Endothelial cell of umbilical vein (primary cell): ENCODE measurements around the gene SCTR. TPM values are rescaled to one million over a fixed set of nuclear protein-coding genes. Genes with fewer than 3 reads are reported as not detected.

Source experiments
- BruUV-seq: library from RNA; stranded (reverse); fragments of 400-500 nt; replicated peaks from 2 replicates; lab custom pipeline; 2021; lab: Mats Ljungman, UMichigan
- CTCF ChIA-PET: fragments of 300-600, 350-600 bp; sonication (Branson Sonifier 250); formaldehyde crosslinking; loops from one replicate; lab custom pipeline; 2021; ENCODE audit warnings: antibody characterized with exemption, inconsistent platforms; lab: Charles Lee
- POLR2A ChIA-PET: fragments of 300-600, 350-600 bp; sonication (Branson Sonifier 250); formaldehyde crosslinking; loops from one replicate; lab custom pipeline; 2021; ENCODE audit warnings: antibody characterized with exemption, inconsistent platforms; lab: Charles Lee
- DNase-seq: peaks from one replicate; pipeline ENCODE4 v3.0.0-alpha.2; 2011; ENCODE audit warnings: low read depth, low spot score
- FAIRE-seq: peaks from 2 replicates; lab custom pipeline; 2011; peaks lifted over from hg19 to GRCh38; lab: Jason Lieb, UNC
- H2AFZ ChIP-seq: 2 replicates; pipeline ENCODE4 v1.6.0; 2012; ENCODE audit warnings: low read depth, low read length, control low read depth, inconsistent platforms
- H3K27ac ChIP-seq: 2 replicates; pipeline ENCODE4 v1.5.1; 2011; ENCODE audit warnings: low read depth, mild to moderate bottlenecking, control low read depth, low read length, moderate library complexity; ENCODE audit not compliant: insufficient read depth
- H3K27me3 ChIP-seq, 2 experiments: 2 replicates each; pipeline versions ENCODE4 v1.6.0 to v1.6.1; 2011; ENCODE audit warnings: low read length in 2 of 2, mixed read lengths in 1 of 2; ENCODE audit not compliant: control insufficient read depth in 2 of 2, insufficient read depth in 2 of 2
- H3K36me3 ChIP-seq, 2 experiments: 2 replicates in 1 of 2; 3 replicates in 1 of 2; pipeline ENCODE4 v1.5.1; 2011; ENCODE audit warnings: low read length in 2 of 2, mild to moderate bottlenecking in 1 of 2, moderate library complexity in 1 of 2; ENCODE audit not compliant: control insufficient read depth in 2 of 2, insufficient read depth in 2 of 2; ENCODE audit errors: extremely low read depth in 1 of 2
- H3K4me1 ChIP-seq: 3 replicates; pipeline ENCODE4 v1.5.1; 2011; ENCODE audit warnings: mild to moderate bottlenecking, low read length; ENCODE audit not compliant: control insufficient read depth, insufficient read depth; ENCODE audit errors: extremely low read depth
- H3K4me2 ChIP-seq: 2 replicates; pipeline ENCODE4 v1.6.1; 2011; ENCODE audit warnings: low read length, control low read depth, mixed read lengths; ENCODE audit not compliant: insufficient read depth
- H3K4me3 ChIP-seq, 3 experiments: fragments of 200-600 bp in 1 of 3; sonication (generic), shearing (Covaris generic) in 1 of 3; replicated peaks in 1 of 3; 2 replicates each; pipeline ENCODE4 v1.5.1; 2011 to 2016; ENCODE audit warnings: control low read depth in 3 of 3, low read length in 3 of 3, mild to moderate bottlenecking in 2 of 3, inconsistent platforms in 1 of 3, low read depth in 1 of 3, moderate library complexity in 1 of 3; ENCODE audit not compliant: insufficient read depth in 1 of 3
- H3K79me2 ChIP-seq: 2 replicates; pipeline ENCODE4 v1.6.0; 2012; ENCODE audit warnings: low read length, inconsistent platforms; ENCODE audit not compliant: control insufficient read depth, insufficient read depth
- H3K9ac ChIP-seq: replicated peaks from 2 replicates; pipeline ENCODE3; 2011; ENCODE audit warnings: low read length, control low read depth; ENCODE audit not compliant: insufficient read depth; ENCODE audit errors: extremely low read depth
- H3K9me1 ChIP-seq: replicated peaks from 3 replicates; pipeline ENCODE4 v1.6.0; 2011; ENCODE audit warnings: mild to moderate bottlenecking, low read length; ENCODE audit not compliant: control insufficient read depth, insufficient read depth; ENCODE audit errors: extremely low read depth
- H3K9me3 ChIP-seq: replicated peaks from 2 replicates; pipeline ENCODE4 v1.5.1; 2012; ENCODE audit warnings: low read length, inconsistent platforms; ENCODE audit not compliant: control insufficient read depth, insufficient read depth
- H4K20me1 ChIP-seq: replicated peaks from 2 replicates; pipeline ENCODE3; 2011; ENCODE audit warnings: mild to moderate bottlenecking, low read length; ENCODE audit not compliant: control insufficient read depth, insufficient read depth; ENCODE audit errors: extremely low read depth
- EZH2 ChIP-seq: IDR thresholded peaks from 2 replicates; pipeline ENCODE4 v1.6.1; 2012; ENCODE audit warnings: borderline replicate concordance, low read depth, mild to moderate bottlenecking, moderate library complexity, low read length, inconsistent platforms; ENCODE audit not compliant: severe bottlenecking
- FOS ChIP-seq: IDR thresholded peaks from 2 replicates; pipeline ENCODE4 v1.6.1; 2011; ENCODE audit warnings: mild to moderate bottlenecking, low read length, moderate library complexity, borderline replicate concordance; ENCODE audit not compliant: insufficient read depth
- GATA2 ChIP-seq: IDR thresholded peaks from 2 replicates; pipeline ENCODE4 v1.7.0; 2011; ENCODE audit warnings: low read depth, mild to moderate bottlenecking, moderate library complexity, mixed read lengths, low read length; ENCODE audit not compliant: insufficient read length, insufficient read depth
- JUN ChIP-seq: IDR thresholded peaks from 2 replicates; pipeline ENCODE4 v1.6.1; 2011; ENCODE audit warnings: borderline replicate concordance, low read depth; ENCODE audit not compliant: insufficient read length, insufficient read depth
- MYC ChIP-seq: IDR thresholded peaks from one replicate; pipeline ENCODE4 v1.6.1; 2011; ENCODE audit warnings: mild to moderate bottlenecking, low read depth, low read length
- POLR2A ChIP-seq: IDR thresholded peaks from 2 replicates; pipeline ENCODE4 v1.6.1; 2012; ENCODE audit warnings: low read depth, mild to moderate bottlenecking, control low read depth, low read length
- POLR2AphosphoS5 ChIP-seq: IDR thresholded peaks from 2 replicates; pipeline ENCODE4 v1.6.1; 2012; ENCODE audit warnings: low read depth, mild to moderate bottlenecking, control low read depth, low read length, moderate library complexity; ENCODE audit not compliant: insufficient read depth
- dilution Hi-C: fragments of 300-500 bp; cut with MboI; formaldehyde crosslinking; loops from one replicate; pipeline ENCODE4 v1.15.0; 2019; ENCODE audit warnings: low sequenced_read_pairs; ENCODE audit not compliant: extremely low pct_ligation_motif_present
- intact Hi-C: fragments of 100-400 bp; cut with micrococcal nuclease; formaldehyde crosslinking; loops from one replicate; pipeline ENCODE4 v1.10.0; 2022
- polyA plus RNA-seq, 4 experiments: library from polyadenylated mRNA; depleted of rRNA in 3 of 4; stranded (reverse) in 3 of 4; unstranded in 1 of 4; fragments of >200 nt; gene quantifications; 2 replicates each; pipeline versions ENCODE4 v1.2.1 to v1.2.3, GENCODE V29; 2011 to 2012; ENCODE audit warnings: missing spikeins in 1 of 4
- total RNA-seq: library from RNA; stranded (reverse); gene quantifications from 2 replicates; pipeline ENCODE4 v1.2.3, GENCODE V29; 2021
- TF ChIP-seq, protein P1 (sequence below): IDR thresholded peaks from 2 replicates; pipeline ENCODE4 v1.6.1; 2011; ENCODE audit not compliant: insufficient read depth, insufficient read length
- TF ChIP-seq, protein P2 (sequence below), 2 donors: IDR thresholded peaks; 1 replicate in 1 of 2; 2 replicates in 1 of 2; pipeline ENCODE4 v1.5.1; 2011; ENCODE audit warnings: low read length in 2 of 2, mild to moderate bottlenecking in 2 of 2, moderate library complexity in 2 of 2, control low read depth in 1 of 2, inconsistent platforms in 1 of 2, low read depth in 1 of 2; ENCODE audit not compliant: insufficient read depth in 1 of 2; ENCODE audit errors: extremely low read depth in 1 of 2

SCTR gene
- total and polyA plus RNA-seq, 2 donors (not counting 3 experiments of a cell fraction or from before 2014, with no cell fraction given) = not detected

DNA sequence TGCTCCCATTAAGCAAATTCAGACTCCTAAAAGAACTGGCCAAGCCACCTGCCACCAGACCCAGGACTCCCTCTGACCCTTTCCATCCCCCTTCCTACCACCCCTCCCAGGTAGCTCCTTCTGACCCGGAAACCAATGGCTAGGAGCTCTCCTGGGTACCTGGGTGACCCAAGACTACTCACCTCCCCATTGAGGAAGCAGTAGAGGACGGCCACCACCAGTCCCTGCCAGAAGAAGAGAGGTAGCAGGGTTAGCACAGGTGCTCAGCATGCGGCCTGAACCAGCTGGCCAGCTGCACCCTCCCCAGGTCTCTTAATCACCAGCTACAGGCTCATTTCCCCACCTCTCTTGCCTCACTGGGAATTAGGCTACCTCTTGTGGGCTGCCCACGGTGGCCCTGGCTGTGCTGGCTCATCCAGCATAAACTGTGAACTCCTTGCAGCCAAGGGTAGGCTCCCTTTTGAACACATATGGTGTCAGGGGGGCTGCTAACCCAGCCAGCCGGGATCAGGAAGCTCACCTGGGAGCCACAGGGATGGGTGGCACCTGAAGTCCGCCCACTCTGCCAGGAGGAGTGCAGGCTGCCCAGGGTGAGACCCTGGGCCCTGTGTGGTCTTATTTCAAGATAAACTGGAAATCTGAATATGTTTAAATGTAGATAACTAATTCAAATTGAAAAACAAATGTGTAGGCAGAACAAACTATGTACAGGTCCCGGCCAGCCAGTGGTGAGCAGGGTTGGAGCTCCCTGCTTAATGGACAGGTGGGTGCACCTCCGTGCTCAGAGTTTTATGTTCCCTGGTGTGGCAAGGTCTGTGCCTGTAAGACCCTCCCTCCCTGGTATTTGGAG lies 82.7 kb downstream of the SCTR start:
- dilution Hi-C loops (no loop called here), intact Hi-C loops (no loop called here)
- DNase-seq = no peak
- Histone ChIP-seq H3K9me1 (no peaks in the 10 kb centered on the region), H3K4me3 (no peak overlapping the region), H4K20me1 (no peaks in the 10 kb centered on the region), H3K4me2 (no peak overlapping the region), H3K79me2 (no peaks in the 10 kb centered on the region), H3K27ac (no peak overlapping the region), H3K27me3 (peaks cover 0 to 2% of the 10 kb centered on the region in 2 experiments), H2AFZ (no peak overlapping the region), H3K9me3 (no peaks in the 10 kb centered on the region), H3K9ac (no peak overlapping the region), H3K4me1 (no peaks in the 10 kb centered on the region), H3K36me3 (no peaks in the 10 kb centered on the region)
- no TSS peak for BruUV-seq
- ChIA-PET POLR2A (no interaction called here), CTCF (interaction anchor here (1.1 to 1.4 kb wide), 3 partner anchors 10 to 35 kb away, joined by 3 to 6 read pairs (median 6); no protein-coding TSS in a partner anchor)
- TF ChIP-seq POLR2A (no peak), GATA2 (no peak), JUN (no peak), POLR2AphosphoS5 (no peak), FOS (no peak), MYC (no peak), EZH2 (no peak)
- TF ChIP-seq, protein P1, sequence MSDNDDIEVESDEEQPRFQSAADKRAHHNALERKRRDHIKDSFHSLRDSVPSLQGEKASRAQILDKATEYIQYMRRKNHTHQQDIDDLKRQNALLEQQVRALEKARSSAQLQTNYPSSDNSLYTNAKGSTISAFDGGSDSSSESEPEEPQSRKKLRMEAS = no peak
- TF ChIP-seq, protein P2, sequence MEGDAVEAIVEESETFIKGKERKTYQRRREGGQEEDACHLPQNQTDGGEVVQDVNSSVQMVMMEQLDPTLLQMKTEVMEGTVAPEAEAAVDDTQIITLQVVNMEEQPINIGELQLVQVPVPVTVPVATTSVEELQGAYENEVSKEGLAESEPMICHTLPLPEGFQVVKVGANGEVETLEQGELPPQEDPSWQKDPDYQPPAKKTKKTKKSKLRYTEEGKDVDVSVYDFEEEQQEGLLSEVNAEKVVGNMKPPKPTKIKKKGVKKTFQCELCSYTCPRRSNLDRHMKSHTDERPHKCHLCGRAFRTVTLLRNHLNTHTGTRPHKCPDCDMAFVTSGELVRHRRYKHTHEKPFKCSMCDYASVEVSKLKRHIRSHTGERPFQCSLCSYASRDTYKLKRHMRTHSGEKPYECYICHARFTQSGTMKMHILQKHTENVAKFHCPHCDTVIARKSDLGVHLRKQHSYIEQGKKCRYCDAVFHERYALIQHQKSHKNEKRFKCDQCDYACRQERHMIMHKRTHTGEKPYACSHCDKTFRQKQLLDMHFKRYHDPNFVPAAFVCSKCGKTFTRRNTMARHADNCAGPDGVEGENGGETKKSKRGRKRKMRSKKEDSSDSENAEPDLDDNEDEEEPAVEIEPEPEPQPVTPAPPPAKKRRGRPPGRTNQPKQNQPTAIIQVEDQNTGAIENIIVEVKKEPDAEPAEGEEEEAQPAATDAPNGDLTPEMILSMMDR (IDR thresholded peaks at IDR 0.05; ENCODE audit: extremely low read depth in 1 of 2, insufficient read depth in 1 of 2, low read depth in 1 of 2, low read length in 2 of 2) = no peak
- FAIRE-seq = no peak
